Left ventricle myocardium inferior (tissue), 1 donor: ENCODE measurements around the gene USH2A. TPM values are rescaled to one million over a fixed set of nuclear protein-coding genes. Genes with fewer than 3 reads are reported as not detected.

ENCODE experiments used
- DNase-seq: peaks from one replicate; pipeline ENCODE4 v3.0.0-alpha.2; 2020
- H3K27ac ChIP-seq: fragments of 200-600 bp; replicated peaks from 2 replicates; pipeline ENCODE4 v1.8.0; 2021
- H3K27me3 ChIP-seq: fragments of 200-600 bp; 2 replicates; pipeline ENCODE4 v1.8.0; 2021; ENCODE audit warnings: low read depth
- H3K36me3 ChIP-seq: fragments of 200-600 bp; 2 replicates; pipeline ENCODE4 v1.8.0; 2021
- H3K4me1 ChIP-seq: fragments of 200-600 bp; 2 replicates; pipeline ENCODE4 v1.8.0; 2021
- H3K4me3 ChIP-seq: fragments of 200-600 bp; 2 replicates; pipeline ENCODE4 v1.8.0; 2021; ENCODE audit warnings: mild to moderate bottlenecking, moderate library complexity
- H3K9me3 ChIP-seq: fragments of 200-600 bp; replicated peaks from 2 replicates; pipeline ENCODE4 v1.8.0; 2021
- intact Hi-C: fragments of 100-400 bp; cut with micrococcal nuclease; formaldehyde crosslinking; loops from one replicate; pipeline ENCODE4 v1.11.0; 2022
- total RNA-seq: library from RNA; stranded (reverse); fragmentation: NEBNext Ultra II Directional; extraction: Animal tissue kit (Norgen Biotek cat#: 25700); gene quantifications from one replicate; pipeline ENCODE4 v1.2.1, GENCODE V29; 2021
- TF ChIP-seq, protein P1 (sequence below): fragments of 200-600 bp; IDR thresholded peaks from 2 replicates; pipeline ENCODE4 v1.8.0; 2021; ENCODE audit warnings: antibody characterized with exemption, mild to moderate bottlenecking, borderline replicate concordance
- donor health status: DM: no; HTN: yes; CAD: no; lungs with severe emphysema.

USH2A gene
- total RNA-seq, 1 donor from 2014 or later, result 3.6 TPM

DNA sequence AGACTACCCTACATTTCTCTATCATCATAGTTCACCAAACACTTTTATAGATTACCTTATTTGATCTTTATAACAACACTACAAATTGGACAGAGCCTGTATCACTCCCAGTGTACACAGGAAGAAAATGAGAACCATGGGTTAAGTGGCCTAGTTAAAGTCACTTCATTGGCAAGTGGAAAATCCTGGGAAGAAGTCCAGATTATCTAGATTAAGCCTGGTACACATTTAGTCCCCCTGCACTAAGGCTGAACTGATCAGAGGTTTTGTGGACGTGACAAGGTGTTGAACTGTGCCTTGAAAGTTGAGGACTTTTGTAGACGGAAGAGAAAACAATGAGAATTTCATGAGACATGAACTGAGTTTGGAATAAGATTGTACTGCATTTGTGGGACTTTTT lies 7.5 kb upstream of the USH2A start:
- DNase-seq, result no peak
- TF ChIP-seq, protein P1, sequence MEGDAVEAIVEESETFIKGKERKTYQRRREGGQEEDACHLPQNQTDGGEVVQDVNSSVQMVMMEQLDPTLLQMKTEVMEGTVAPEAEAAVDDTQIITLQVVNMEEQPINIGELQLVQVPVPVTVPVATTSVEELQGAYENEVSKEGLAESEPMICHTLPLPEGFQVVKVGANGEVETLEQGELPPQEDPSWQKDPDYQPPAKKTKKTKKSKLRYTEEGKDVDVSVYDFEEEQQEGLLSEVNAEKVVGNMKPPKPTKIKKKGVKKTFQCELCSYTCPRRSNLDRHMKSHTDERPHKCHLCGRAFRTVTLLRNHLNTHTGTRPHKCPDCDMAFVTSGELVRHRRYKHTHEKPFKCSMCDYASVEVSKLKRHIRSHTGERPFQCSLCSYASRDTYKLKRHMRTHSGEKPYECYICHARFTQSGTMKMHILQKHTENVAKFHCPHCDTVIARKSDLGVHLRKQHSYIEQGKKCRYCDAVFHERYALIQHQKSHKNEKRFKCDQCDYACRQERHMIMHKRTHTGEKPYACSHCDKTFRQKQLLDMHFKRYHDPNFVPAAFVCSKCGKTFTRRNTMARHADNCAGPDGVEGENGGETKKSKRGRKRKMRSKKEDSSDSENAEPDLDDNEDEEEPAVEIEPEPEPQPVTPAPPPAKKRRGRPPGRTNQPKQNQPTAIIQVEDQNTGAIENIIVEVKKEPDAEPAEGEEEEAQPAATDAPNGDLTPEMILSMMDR, result no peak
- intact Hi-C loops, result no loop called here
- no peaks in the 10 kb centered on the region for H3K36me3 ChIP-seq
- H3K4me1 ChIP-seq, result no peaks in the 10 kb centered on the region
- H3K4me3 ChIP-seq, result no peak overlapping the region
- H3K27ac ChIP-seq, result no peak overlapping the region
- no peaks in the 10 kb centered on the region for H3K9me3 ChIP-seq
- H3K27me3 ChIP-seq, result no peaks in the 10 kb centered on the region

DNA sequence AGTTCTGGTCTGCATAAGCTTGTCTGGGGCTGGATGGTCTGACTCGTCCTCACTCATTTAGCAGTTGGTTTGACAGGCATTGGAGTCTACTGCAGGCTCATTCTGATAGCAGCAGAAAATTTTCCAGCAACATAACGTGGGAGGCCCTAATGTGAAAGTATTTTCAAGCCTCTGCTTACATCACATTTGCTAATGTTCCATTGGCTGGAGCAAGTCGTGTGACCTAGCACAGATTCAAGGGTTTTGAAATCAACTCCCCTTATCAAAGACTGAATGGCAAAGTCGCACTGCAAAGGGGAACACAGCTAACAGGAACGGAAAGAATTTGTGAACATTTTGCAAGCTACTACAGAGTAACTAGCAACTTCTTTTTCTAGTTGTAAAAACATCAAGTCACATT lies 2.3 kb upstream of the USH2A start:
- Histone ChIP-seq H3K27me3 (no peaks in the 10 kb centered on the region), H3K4me1 (no peaks in the 10 kb centered on the region), H3K36me3 (no peaks in the 10 kb centered on the region), H3K27ac (no peak overlapping the region), H3K4me3 (peak overlapping the region; percentile 28), H3K9me3 (no peaks in the 10 kb centered on the region)
- TF ChIP-seq, protein P1, result no peak
- DNase-seq, result no peak
- intact Hi-C loops, result no loop called here

DNA sequence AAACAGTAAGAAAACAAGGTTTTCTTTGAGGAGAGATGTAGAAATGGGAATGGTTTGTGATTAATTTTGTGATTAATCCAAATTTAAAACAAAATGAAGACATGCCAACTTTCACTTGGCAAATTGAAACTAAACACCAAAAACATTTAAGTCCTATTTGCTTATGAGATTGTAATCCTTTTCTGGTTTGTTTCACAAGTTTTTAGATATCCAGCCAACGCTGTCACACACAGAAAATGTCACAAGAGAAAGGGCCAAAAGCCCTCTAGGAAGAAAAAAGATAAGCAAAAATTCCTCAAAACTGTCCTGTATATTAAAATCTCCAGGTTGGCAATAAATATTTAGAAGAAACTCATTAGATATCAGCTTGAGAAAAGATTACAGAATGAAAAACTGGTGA lies 2.5 kb downstream of the USH2A start:
- intact Hi-C loops, result no loop called here
- no peaks in the 10 kb centered on the region for H3K36me3 ChIP-seq
- DNase-seq, result no peak
- H3K27ac ChIP-seq, result no peak overlapping the region
- TF ChIP-seq, protein P1, result no peak
- no peak overlapping the region for H3K4me3 ChIP-seq
- H3K27me3 ChIP-seq, result no peaks in the 10 kb centered on the region
- no peaks in the 10 kb centered on the region for H3K4me1 ChIP-seq
- no peaks in the 10 kb centered on the region for H3K9me3 ChIP-seq

DNA sequence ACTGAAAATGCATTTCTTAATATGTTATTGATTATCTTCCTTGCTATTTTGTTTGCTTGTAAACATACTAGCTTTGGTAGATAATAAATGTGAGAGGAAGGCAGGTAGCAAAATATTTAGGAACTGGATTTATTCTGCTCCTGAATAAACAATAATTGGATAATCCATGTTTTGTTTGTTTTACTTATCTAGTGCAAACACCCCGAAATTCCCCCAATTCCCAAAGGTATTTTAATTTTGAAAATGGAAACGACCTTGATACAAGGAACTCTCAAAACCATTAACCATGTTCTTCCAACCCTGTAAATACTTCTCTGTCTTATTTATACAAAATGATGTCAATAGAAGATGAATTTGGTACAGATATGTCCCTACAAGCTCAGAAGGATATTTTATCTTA lies 3.0 kb downstream of the USH2A start:
- Histone ChIP-seq H3K27me3 (no peaks in the 10 kb centered on the region), H3K27ac (no peak overlapping the region), H3K4me1 (no peaks in the 10 kb centered on the region), H3K36me3 (no peaks in the 10 kb centered on the region), H3K4me3 (no peak overlapping the region), H3K9me3 (no peaks in the 10 kb centered on the region)
- TF ChIP-seq, protein P1, result no peak
- intact Hi-C loops, result no loop called here
- DNase-seq, result no peak

DNA sequence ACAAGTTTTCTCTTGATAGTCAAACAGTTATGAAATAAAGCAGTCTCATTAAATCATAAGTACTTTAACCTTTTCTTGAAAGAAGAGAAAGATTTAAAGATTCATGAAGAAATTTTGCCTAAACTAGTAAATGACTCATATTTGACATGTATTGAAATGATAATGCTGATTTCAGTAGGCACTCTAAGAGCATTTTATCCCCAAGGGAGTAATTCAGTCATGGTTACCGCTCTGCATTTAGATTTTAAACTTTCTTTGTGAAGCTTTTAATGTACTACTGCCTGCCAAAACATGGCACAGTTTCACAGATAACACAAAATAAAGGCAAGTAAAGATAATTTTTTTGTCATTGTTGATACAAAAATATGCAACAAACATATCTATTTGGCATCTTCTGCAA lies 6.8 kb downstream of the USH2A start:
- H3K9me3 ChIP-seq, result no peaks in the 10 kb centered on the region
- no peak for DNase-seq
- H3K27ac ChIP-seq, result no peak overlapping the region
- H3K27me3 ChIP-seq, result no peaks in the 10 kb centered on the region
- no peaks in the 10 kb centered on the region for H3K36me3 ChIP-seq
- no peak overlapping the region for H3K4me3 ChIP-seq
- intact Hi-C loops, result no loop called here
- TF ChIP-seq, protein P1, result no peak
- no peaks in the 10 kb centered on the region for H3K4me1 ChIP-seq

DNA sequence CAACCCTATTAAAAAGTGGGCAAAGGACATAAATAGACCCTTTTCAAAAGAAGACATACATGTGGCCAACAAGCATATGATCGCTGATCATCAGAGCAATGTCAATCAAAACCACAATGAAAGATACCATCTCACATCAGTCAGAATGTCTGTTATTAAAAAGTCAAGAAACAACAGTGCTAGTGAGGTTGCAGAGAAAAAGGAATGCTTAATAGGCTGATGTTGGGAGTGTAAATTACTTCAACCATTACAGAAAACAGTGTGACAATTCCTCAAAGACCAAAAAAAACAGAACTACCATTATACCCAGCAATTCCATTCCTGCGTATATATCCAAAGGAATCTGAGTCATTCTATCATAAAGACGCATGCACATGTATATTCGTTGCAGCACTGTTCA lies 13.2 kb downstream of the USH2A start:
- no peaks in the 10 kb centered on the region for H3K9me3 ChIP-seq
- TF ChIP-seq, protein P1, result no peak
- no peak for DNase-seq
- H3K27ac ChIP-seq, result no peak overlapping the region
- H3K36me3 ChIP-seq, result no peaks in the 10 kb centered on the region
- H3K4me1 ChIP-seq, result no peaks in the 10 kb centered on the region
- H3K27me3 ChIP-seq, result no peaks in the 10 kb centered on the region
- H3K4me3 ChIP-seq, result no peak overlapping the region
- intact Hi-C loops, result no loop called here
